Measurements from ENCODE around the gene ATP8B1. TPM values are rescaled to one million over a fixed set of nuclear protein-coding genes. Genes with fewer than 3 reads are reported as not detected.
"Not testable (repeated sequence)": the region's sequence is repeated elsewhere in the genome, so short reads cannot be mapped to it uniquely, and the experiment has no call there.

ATP8B1 gene
- total RNA-seq, 1 experiment from 2014 or later: 12.4 TPM

DNA sequence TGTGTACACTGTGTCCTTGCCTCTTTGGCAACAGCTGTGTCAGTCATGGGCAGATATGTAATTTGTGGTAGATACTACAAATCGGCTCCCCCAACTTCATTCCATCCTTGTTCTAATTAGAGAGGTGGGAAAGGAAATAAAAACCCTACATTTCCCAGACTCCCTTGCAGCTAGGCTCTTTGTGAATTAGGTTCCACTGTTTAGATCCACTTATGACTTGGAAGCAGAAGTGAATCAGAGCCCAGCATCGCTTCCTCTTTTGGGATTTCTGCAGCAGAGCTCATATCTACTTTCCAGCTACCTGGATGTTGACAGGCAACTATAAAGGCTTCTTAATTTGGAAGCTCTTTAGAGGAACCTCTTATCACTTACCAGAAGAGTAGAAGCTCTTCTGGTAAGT is 147.4 kb downstream of the ATP8B1 start:
- DNase-seq (ENCODE audit: low read depth in 1 of 2, low spot score in 2 of 2): no peak
- Histone ChIP-seq H3K4me3 (no peak overlapping the region), H3K4me1 (replicated peaks) (no peaks in the 10 kb centered on the region), H3K36me3 (peaks cover 28% of the 10 kb centered on the region), H3K27ac (no peak overlapping the region), H3K27me3 (replicated peaks) (no peaks in the 10 kb centered on the region), H3K9me3 (replicated peaks) (peaks cover 5% of the 10 kb centered on the region)

DNA sequence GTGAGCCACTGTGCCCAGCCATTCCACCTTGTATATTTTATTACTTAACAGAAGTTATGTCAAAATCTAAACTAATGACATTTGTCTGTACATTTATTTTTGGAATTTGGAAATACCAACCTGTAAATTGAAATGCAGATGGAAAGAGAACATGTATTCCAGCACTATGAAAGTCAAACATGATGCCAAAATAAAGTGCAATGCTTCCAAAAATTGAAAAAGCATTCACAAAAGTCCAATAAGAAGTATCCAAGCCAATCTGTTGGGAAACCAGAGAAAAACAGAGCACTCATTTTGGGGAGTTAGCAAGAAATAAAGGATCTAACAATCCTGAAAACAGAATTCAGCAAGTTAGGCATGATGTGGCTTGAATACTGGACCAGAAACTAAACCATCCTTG is 151.2 kb downstream of the ATP8B1 start:
- H3K27ac ChIP-seq: no peak overlapping the region
- H3K36me3 ChIP-seq: peaks cover 20% of the 10 kb centered on the region

DNA sequence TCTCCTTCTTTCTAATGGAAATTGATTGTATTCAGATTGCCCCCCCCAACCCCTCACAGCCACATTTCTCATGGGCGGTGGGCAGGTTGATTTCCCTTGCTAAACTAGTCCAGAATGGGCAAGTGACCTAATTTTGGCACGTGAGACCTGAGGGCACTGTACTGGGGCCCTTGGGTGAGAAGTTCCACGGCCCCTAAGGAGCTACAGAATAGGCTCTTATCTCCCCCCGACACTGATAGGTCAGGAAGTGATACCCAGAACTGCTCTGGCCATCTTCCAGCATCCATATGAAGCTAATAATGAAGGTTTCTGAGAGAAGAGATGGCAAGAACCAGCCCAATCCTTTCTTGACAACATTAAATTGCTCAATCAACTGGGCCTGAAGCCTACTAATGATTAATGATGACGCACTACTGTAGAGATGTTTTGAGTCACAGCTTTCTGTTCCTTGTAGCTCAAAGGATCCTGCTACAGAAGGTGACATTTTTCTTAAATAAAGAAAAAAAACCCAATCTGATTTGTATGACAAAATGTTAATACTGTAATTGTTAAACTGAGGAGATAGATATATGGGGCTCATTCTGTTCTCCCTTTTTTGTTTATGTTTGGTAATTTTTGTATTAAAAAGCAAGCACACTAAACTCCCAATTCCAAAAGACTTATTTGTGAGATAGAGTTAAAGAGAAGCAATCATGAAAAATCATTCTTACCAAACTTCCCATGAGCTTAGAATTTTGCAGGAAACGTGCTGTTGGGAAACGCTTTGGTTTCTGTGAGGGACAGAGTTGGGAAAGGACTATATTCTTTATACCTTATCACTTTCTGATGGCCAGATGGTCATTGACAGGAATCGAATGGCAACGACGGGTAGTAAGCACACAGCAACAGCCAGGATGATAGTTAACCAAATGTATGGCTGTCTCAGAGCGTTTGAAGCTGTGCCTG is 153.3 kb downstream of the ATP8B1 start:
- Histone ChIP-seq H3K27me3 (replicated peaks) (no peaks in the 10 kb centered on the region), H3K36me3 (peaks cover 13% of the 10 kb centered on the region), H3K4me1 (replicated peaks) (no peaks in the 10 kb centered on the region), H3K4me3 (no peak overlapping the region), H3K9me3 (replicated peaks) (no peaks in the 10 kb centered on the region), H3K27ac (no peak overlapping the region)
- no peak for DNase-seq (ENCODE audit: low read depth in 1 of 2, low spot score in 2 of 2)

More for the DNA sequence above, 151.2 kb downstream of the ATP8B1 start:
- no peaks in the 10 kb centered on the region for H3K27me3 ChIP-seq (replicated peaks)
- H3K4me1 ChIP-seq (replicated peaks): no peaks in the 10 kb centered on the region
- H3K4me3 ChIP-seq: no peak overlapping the region
- DNase-seq (ENCODE audit: low read depth in 1 of 2, low spot score in 2 of 2): no peak
- peaks cover 5% of the 10 kb centered on the region for H3K9me3 ChIP-seq (replicated peaks)

- H3K9me3 ChIP-seq (replicated peaks): no peaks in the 10 kb centered on the region
- H3K36me3 ChIP-seq: peaks cover 9% of the 10 kb centered on the region
- H3K27ac ChIP-seq: no peak overlapping the region
Measured at GRCh38 chr18:57648414-57648813, 154.7 kb downstream of the ATP8B1 start.

GRCh38 chr18:57644540-57644939 is 158.6 kb downstream of the ATP8B1 start:
- Histone ChIP-seq H3K9me3 (replicated peaks) (no peaks in the 10 kb centered on the region), H3K27me3 (replicated peaks) (no peaks in the 10 kb centered on the region), H3K27ac (no peak overlapping the region), H3K4me1 (replicated peaks) (no peaks in the 10 kb centered on the region), H3K36me3 (peaks cover 7% of the 10 kb centered on the region), H3K4me3 (no peak overlapping the region)
- DNase-seq (ENCODE audit: low read depth in 1 of 2, low spot score in 2 of 2): no peak

More at GRCh38 chr18:57648414-57648813, 154.7 kb downstream of the ATP8B1 start:
- Histone ChIP-seq H3K4me1 (replicated peaks) (no peaks in the 10 kb centered on the region), H3K27me3 (replicated peaks) (no peaks in the 10 kb centered on the region), H3K4me3 (no peak overlapping the region)
- DNase-seq (ENCODE audit: low read depth in 1 of 2, low spot score in 2 of 2): no peak

GRCh38 chr18:57643726-57644125 is 159.4 kb downstream of the ATP8B1 start:
- H3K27ac ChIP-seq; H3K9me3 ChIP-seq (replicated peaks); H3K4me3 ChIP-seq; DNase-seq (ENCODE audit: low read depth in 1 of 2, low spot score in 2 of 2); H3K36me3 ChIP-seq; H3K4me1 ChIP-seq (replicated peaks); H3K27me3 ChIP-seq (replicated peaks): not testable (repeated sequence)

DNA sequence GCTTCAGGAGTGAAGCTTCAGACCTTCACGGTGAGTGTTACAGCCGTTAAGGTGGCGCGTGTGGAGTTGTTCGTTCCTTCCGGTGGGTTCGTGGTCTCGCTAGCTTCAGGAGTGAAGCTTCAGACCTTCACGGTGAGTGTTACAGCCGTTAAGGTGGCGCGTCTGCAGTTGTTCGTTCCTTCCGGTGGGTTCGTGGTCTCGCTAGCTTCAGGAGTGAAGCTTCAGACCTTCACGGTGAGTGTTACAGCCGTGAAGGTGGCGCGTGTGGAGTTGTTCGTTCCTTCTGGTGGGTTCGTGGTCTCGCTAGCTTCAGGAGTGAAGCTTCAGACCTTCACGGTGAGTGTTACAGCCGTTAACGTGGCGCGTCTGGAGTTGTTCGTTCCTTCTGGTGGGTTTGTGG is 160.7 kb downstream of the ATP8B1 start:
- not testable (repeated sequence) for H3K27ac ChIP-seq

DNA sequence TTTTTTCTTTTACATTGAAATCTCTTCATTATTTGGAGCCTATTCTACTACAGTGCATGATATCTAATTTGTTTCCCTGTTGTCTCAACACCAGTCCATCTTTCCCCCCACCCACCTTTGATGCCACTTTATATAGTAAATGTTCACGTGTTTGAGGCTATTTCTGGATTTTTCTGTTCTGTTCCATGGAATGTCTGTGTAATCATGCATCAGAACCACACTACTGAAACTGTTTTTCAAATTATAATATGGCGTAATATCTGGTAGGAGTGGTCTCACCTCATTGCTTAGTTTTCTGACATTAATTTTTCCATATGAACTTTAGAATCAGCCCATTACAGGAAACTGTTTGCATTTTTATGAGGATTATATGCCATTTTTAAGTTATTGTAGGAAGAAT is 162.4 kb downstream of the ATP8B1 start:
- Histone ChIP-seq H3K36me3 (peaks cover 4% of the 10 kb centered on the region; the same call in 1 of the 2 replicates), H3K9me3 (replicated peaks) (no peaks in the 10 kb centered on the region), H3K4me3 (no peak overlapping the region), H3K27me3 (replicated peaks) (no peaks in the 10 kb centered on the region), H3K4me1 (replicated peaks) (no peaks in the 10 kb centered on the region), H3K27ac (no peak overlapping the region)
- no peak for DNase-seq (ENCODE audit: low read depth in 1 of 2, low spot score in 2 of 2)

More for the DNA sequence above, 160.7 kb downstream of the ATP8B1 start:
- not testable (repeated sequence) for H3K27me3 ChIP-seq (replicated peaks); H3K4me1 ChIP-seq (replicated peaks); H3K36me3 ChIP-seq; DNase-seq (ENCODE audit: low read depth in 1 of 2, low spot score in 2 of 2); H3K9me3 ChIP-seq (replicated peaks); H3K4me3 ChIP-seq

GRCh38 chr18:57640236-57640635 is 162.9 kb downstream of the ATP8B1 start:
- Histone ChIP-seq H3K27ac (no peak overlapping the region), H3K27me3 (replicated peaks) (no peaks in the 10 kb centered on the region), H3K4me3 (no peak overlapping the region), H3K4me1 (replicated peaks) (no peaks in the 10 kb centered on the region), H3K36me3 (peaks cover 4% of the 10 kb centered on the region; the same call in 1 of the 2 replicates), H3K9me3 (replicated peaks) (no peaks in the 10 kb centered on the region)
- DNase-seq (ENCODE audit: low read depth in 1 of 2, low spot score in 2 of 2): no peak

DNA sequence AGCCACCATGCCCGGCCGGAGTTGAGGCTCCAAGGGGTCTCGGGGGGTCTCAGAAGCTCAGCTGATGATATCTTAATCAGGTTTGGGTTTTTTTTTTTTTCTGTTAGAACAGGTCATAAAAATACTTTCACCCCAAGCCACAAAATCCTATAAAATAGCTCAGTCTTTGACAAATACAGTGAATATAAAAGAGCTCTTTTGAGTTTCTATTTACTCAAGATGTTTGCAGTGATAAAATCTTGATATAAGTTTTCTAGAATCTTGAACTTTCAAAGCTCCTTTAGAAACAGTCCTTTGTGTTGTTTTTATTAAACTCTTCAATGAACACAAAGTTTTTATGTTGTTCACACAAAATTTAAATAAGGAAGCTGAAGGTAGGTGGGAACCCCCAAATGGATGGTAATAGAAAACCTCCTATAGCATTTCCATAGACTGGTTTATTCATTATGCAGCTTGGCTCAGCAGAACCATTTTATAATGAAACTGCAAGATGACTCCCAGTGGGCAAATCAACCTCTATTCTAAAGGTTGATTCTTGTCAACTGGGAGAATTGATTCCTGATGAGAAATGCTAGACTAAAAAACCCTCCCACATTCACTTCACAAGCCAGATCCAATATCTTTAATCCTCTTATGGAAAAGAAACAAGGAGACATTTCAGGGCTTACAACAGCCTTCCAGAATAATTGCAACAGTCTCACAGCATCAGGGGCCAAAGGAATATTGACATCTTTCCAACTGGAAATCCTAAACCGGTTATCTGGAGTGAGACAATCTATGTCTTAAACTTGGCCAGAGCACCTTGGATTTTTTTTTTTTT is 167.9 kb downstream of the ATP8B1 start:
- H3K4me1 ChIP-seq (replicated peaks): peaks cover 6% of the 10 kb centered on the region; the same call in 1 of the 2 replicates
- no peak overlapping the region for H3K4me3 ChIP-seq
- peaks cover 3% of the 10 kb centered on the region; the same call in 1 of the 2 replicates for H3K36me3 ChIP-seq
- H3K27ac ChIP-seq: no peak overlapping the region
- DNase-seq (ENCODE audit: low read depth in 1 of 2, low spot score in 2 of 2): no peak
- no peaks in the 10 kb centered on the region for H3K9me3 ChIP-seq (replicated peaks)
- no peaks in the 10 kb centered on the region for H3K27me3 ChIP-seq (replicated peaks)

- no peak for DNase-seq (ENCODE audit: low read depth in 1 of 2, low spot score in 2 of 2)
- Histone ChIP-seq H3K4me3 (no peak overlapping the region), H3K36me3 (peaks cover 3% of the 10 kb centered on the region; the same call in 1 of the 2 replicates), H3K9me3 (replicated peaks) (no peaks in the 10 kb centered on the region), H3K27ac (no peak overlapping the region), H3K4me1 (replicated peaks) (peaks cover 26% of the 10 kb centered on the region), H3K27me3 (replicated peaks) (no peaks in the 10 kb centered on the region)
Measured at GRCh38 chr18:57631697-57632096, 171.4 kb downstream of the ATP8B1 start.

DNA sequence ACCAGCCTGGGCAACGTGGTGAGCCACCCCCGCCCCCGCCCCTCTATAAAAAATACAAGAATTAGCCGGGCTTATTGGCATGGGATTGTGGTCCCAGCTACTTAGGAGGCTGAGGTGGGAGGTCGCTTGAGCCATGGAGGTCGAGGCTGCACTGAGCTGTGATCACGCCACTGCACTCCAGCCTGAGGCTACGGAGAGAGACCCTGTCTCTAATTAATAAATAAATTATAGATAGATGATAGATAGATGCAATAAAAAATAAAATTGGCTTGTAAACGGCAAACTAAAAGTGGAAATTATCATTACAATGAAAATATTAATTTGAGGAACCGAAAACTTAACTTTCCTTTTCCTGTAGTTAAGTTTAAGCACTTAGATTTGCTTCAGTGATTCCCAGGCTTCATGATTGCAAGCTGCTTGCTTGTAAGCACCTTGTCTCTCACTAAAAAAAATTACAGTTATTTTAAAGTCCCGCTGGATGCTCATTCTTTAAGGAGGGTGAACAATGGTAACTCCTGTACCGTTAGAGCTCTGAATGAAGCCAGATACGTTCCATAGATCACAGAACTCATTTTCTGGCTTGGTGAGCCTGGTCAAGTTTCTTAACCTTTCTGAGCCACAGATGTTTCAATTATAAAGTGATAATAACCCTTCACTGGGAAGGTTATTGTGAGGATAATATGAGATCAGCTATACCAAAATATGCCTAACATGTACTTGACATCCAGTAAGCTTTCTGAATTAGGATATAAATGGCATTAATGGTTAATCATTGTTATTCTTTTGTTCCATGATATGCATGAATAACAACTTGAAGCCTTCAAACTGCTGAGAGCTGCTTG is 172.1 kb downstream of the ATP8B1 start:
- DNase-seq (ENCODE audit: low read depth in 1 of 2, low spot score in 2 of 2): no peak
- Histone ChIP-seq H3K27me3 (replicated peaks) (no peaks in the 10 kb centered on the region), H3K4me3 (peak overlapping the region; percentile 49), H3K27ac (peak overlapping the region; percentile 75), H3K9me3 (replicated peaks) (no peaks in the 10 kb centered on the region), H3K36me3 (peaks cover 3% of the 10 kb centered on the region; the same call in 1 of the 2 replicates), H3K4me1 (replicated peaks) (peaks cover 26% of the 10 kb centered on the region)

All from SJSA1 (cell line).